Liver (tissue), 9 donors: ENCODE results near the gene ATXN7L1. TPM values are rescaled to one million over a fixed set of nuclear protein-coding genes. Genes with fewer than 3 reads are reported as not detected.

Experiments used
- DNase-seq: peaks from one replicate; pipeline ENCODE4 v3.0.0-alpha.2; 2017; ENCODE audit warnings: low spot score
- H3K27ac ChIP-seq, 2 donors: one replicate each; pipeline ENCODE4 v1.7.0; 2013; ENCODE audit warnings: inconsistent platforms in 2 of 2, low read length in 2 of 2, control low read depth in 1 of 2, low read depth in 1 of 2, mild to moderate bottlenecking in 1 of 2
- H3K27me3 ChIP-seq, 4 donors: one replicate each; pipeline versions ENCODE4 v1.6.1 to v1.7.0; 2013; ENCODE audit warnings: low read length in 3 of 4, inconsistent platforms in 1 of 4, mild to moderate bottlenecking in 1 of 4, moderate library complexity in 1 of 4; ENCODE audit not compliant: control insufficient read depth in 4 of 4, insufficient read depth in 4 of 4
- H3K36me3 ChIP-seq, 4 donors: one replicate each; pipeline versions ENCODE4 v1.6.1 to v1.7.0; 2013; ENCODE audit warnings: low read length in 3 of 4, mild to moderate bottlenecking in 3 of 4, low read depth in 1 of 4, moderate library complexity in 1 of 4; ENCODE audit not compliant: control insufficient read depth in 4 of 4, insufficient read depth in 3 of 4
- H3K4me1 ChIP-seq, 4 donors: one replicate each; pipeline versions ENCODE4 v1.6.1 to v1.7.0; 2013; ENCODE audit warnings: low read length in 3 of 4, mild to moderate bottlenecking in 3 of 4, moderate library complexity in 1 of 4; ENCODE audit not compliant: control insufficient read depth in 4 of 4, insufficient read depth in 4 of 4
- H3K4me3 ChIP-seq, 3 donors: one replicate each; pipeline versions ENCODE4 v1.6.1 to v1.7.0; 2013; ENCODE audit warnings: low read length in 3 of 3, control low read depth in 1 of 3, low read depth in 1 of 3, mild to moderate bottlenecking in 1 of 3
- H3K9ac ChIP-seq, 2 donors: one replicate each; pipeline ENCODE4 v1.7.0; 2013; ENCODE audit warnings: low read length in 2 of 2, mild to moderate bottlenecking in 2 of 2, moderate library complexity in 2 of 2, control low read depth in 1 of 2, low read depth in 1 of 2
- H3K9me3 ChIP-seq, 4 donors: one replicate each; pipeline versions ENCODE4 v1.6.1 to v1.7.0; 2013; ENCODE audit warnings: low read length in 3 of 4; ENCODE audit not compliant: control insufficient read depth in 4 of 4
- ATF3 ChIP-seq: IDR thresholded peaks from 2 replicates; pipeline ENCODE4 v1.6.1; 2016; ENCODE audit warnings: antibody characterized with exemption
- CTCF ChIP-seq: fragments of 150-350 bp; IDR thresholded peaks from 2 replicates; pipeline ENCODE4 v1.5.1; 2017; ENCODE audit warnings: improper control_type of control experiment, low read depth, low read length; ENCODE audit not compliant: missing input control
- FOXA1 ChIP-seq: IDR thresholded peaks from 2 replicates; pipeline ENCODE4 v1.6.1; 2016; ENCODE audit warnings: antibody characterized with exemption
- HNF4A ChIP-seq, 2 donors: conservative IDR thresholded peaks; 2 replicates each; pipeline ENCODE4 v1.6.1; 2016; ENCODE audit warnings: antibody characterized with exemption in 2 of 2, mild to moderate bottlenecking in 2 of 2
- JUND ChIP-seq, 2 donors: IDR thresholded peaks; 2 replicates each; pipeline ENCODE4 v1.6.1; 2016; ENCODE audit warnings: antibody characterized with exemption in 2 of 2
- NR2F2 ChIP-seq: IDR thresholded peaks from 2 replicates; pipeline ENCODE4 v1.6.1; 2016; ENCODE audit warnings: antibody characterized with exemption
- REST ChIP-seq: IDR thresholded peaks from 2 replicates; pipeline ENCODE4 v1.6.1; 2016; ENCODE audit warnings: antibody characterized with exemption, mild to moderate bottlenecking
- RXRA ChIP-seq, 2 donors: IDR thresholded peaks; 2 replicates each; pipeline ENCODE4 v1.6.1; 2017 to 2018; ENCODE audit warnings: antibody characterized with exemption in 2 of 2, mild to moderate bottlenecking in 1 of 2
- YY1 ChIP-seq: IDR thresholded peaks from 2 replicates; pipeline ENCODE4 v1.6.1; 2016; ENCODE audit warnings: antibody characterized with exemption, mild to moderate bottlenecking
- WGBS: extraction: QIAGEN DNeasy Blood & Tissue Kit; methylation state at CpG from one replicate; pipeline ENCODE4 v1.1.7; 2013; 5-methylcytosine and 5-hydroxymethylcytosine counted together
- polyA plus RNA-seq, 2 donors: library from polyadenylated mRNA; stranded (reverse) in 1 of 2; unstranded in 1 of 2; fragments of 200-250 nt in 1 of 2; fragments of >200 nt in 1 of 2; fragmentation: Nextera tagmentation in 1 of 2; extraction: Ambion mirVana in 1 of 2; gene quantifications; one replicate each; pipeline versions ENCODE4 v1.2.1 to v1.2.3, GENCODE V29; 2013 to 2015
- total RNA-seq, 2 donors: library from RNA; depleted of rRNA; stranded (reverse); fragments of >200 nt; gene quantifications; one replicate each; pipeline ENCODE4 v1.2.3, GENCODE V29; 2014
- donor health status: healthy.
- donor health status: healthy.
- donor health status: healthy.
- donor health status: healthy.
- donor health status: healthy.

The ATXN7L1 gene
- total and polyA plus RNA-seq, 4 donors, result 2.1 to 7.4 (median 5.3) TPM

GRCh38 chr7:105778956-105779355 is 97.4 kb downstream of the ATXN7L1 start:
- 93% methylated on average over 3 of the region's 3 CpGs for WGBS
- H3K27ac ChIP-seq, result no peak overlapping the region
- no peak overlapping the region for H3K4me3 ChIP-seq
- H3K9ac ChIP-seq, result no peak overlapping the region
- H3K9me3 ChIP-seq, result no peaks in the 10 kb centered on the region
- DNase-seq, result no peak
- no peak for TF ChIP-seq NR2F2
- no peak for TF ChIP-seq CTCF
- peaks cover 0 to 9% (median 5%) of the 10 kb centered on the region in 4 donors for H3K4me1 ChIP-seq
- H3K36me3 ChIP-seq, result no peaks in the 10 kb centered on the region
- no peaks in the 10 kb centered on the region for H3K27me3 ChIP-seq

- no peak for DNase-seq
- Histone ChIP-seq H3K27me3 (no peaks in the 10 kb centered on the region), H3K9me3 (no peaks in the 10 kb centered on the region), H3K4me3 (no peak overlapping the region), H3K9ac (no peak overlapping the region), H3K27ac (no peak overlapping the region), H3K4me1 (peaks cover 0 to 9% (median 5%) of the 10 kb centered on the region in 4 donors), H3K36me3 (no peaks in the 10 kb centered on the region)
- WGBS, result 49% methylated on average over 11 of the region's 11 CpGs
- TF ChIP-seq JUND (IDR thresholded peaks at IDR 0.05), result peak in 1 of 2 donors; percentile 36
- TF ChIP-seq RXRA (IDR thresholded peaks at IDR 0.05), result peak in 1 of 2 donors; percentile 51
- TF ChIP-seq HNF4A (conservative IDR thresholded peaks at IDR 0.05), result peak in 1 of 2 donors; percentile 30
- TF ChIP-seq FOXA1, result no peak
These were observed 99.2 kb downstream of the ATXN7L1 start for GRCh38 chr7:105776986-105777910.

GRCh38 chr7:105776068-105776790 is 100.2 kb downstream of the ATXN7L1 start:
- Histone ChIP-seq H3K4me3 (no peak overlapping the region), H3K4me1 (peaks cover 0 to 9% (median 5%) of the 10 kb centered on the region in 4 donors), H3K9me3 (no peaks in the 10 kb centered on the region), H3K36me3 (no peaks in the 10 kb centered on the region), H3K27ac (no peak overlapping the region), H3K27me3 (no peaks in the 10 kb centered on the region), H3K9ac (no peak overlapping the region)
- 85% methylated on average over 6 of the region's 6 CpGs for WGBS
- peak in 1 of 2 donors; percentile 7 for TF ChIP-seq RXRA (IDR thresholded peaks at IDR 0.05)
- peak; percentile 82 for TF ChIP-seq NR2F2
- no peak for TF ChIP-seq YY1
- TF ChIP-seq REST, result no peak
- TF ChIP-seq JUND (IDR thresholded peaks at IDR 0.05), result peak; percentile 61 to 66
- TF ChIP-seq ATF3, result no peak
- no peak for TF ChIP-seq FOXA1
- no peak for DNase-seq
